HG03558 (cell line): ENCODE data around the gene LRRC72.
"Not testable (repeated sequence)": the region's sequence is repeated elsewhere in the genome, so short reads cannot be mapped to it uniquely, and the experiment has no call there.

Experiments
- ATAC-seq: cut with Tn5 transposase; IDR thresholded peaks from one replicate; pipeline ENCODE4 v1.9.1; 2021; ENCODE audit warnings: moderate number of reproducible peaks; ENCODE audit not compliant: unreplicated experiment; ENCODE audit errors: extremely low read depth

The LRRC72 gene

GRCh38 chr7:16526742-16527540 is at the start of gene LRRC72:
Gene LRRC72 (plus strand): TSS chr7:16526825. CDS start chr7:16526953, 128 bp downstream.
- no peak for ATAC-seq

GRCh38 chr7:16479161-16479560 is 47.5 kb upstream of the LRRC72 start:
- ATAC-seq = no peak

GRCh38 chr7:16479591-16479990 is 47.0 kb upstream of the LRRC72 start:
- ATAC-seq = no peak

- ATAC-seq = no peak
These were observed 42.0 kb upstream of the LRRC72 start for GRCh38 chr7:16484453-16485158.

GRCh38 chr7:16491148-16491547 is 35.5 kb upstream of the LRRC72 start:
- no peak for ATAC-seq

GRCh38 chr7:16492513-16493062 is 34.0 kb upstream of the LRRC72 start:
- ATAC-seq = no peak

GRCh38 chr7:16493266-16493665 is 33.4 kb upstream of the LRRC72 start:
- ATAC-seq = no peak

GRCh38 chr7:16494551-16494950 is 32.1 kb upstream of the LRRC72 start:
- ATAC-seq = no peak

- ATAC-seq = no peak
These were observed 31.5 kb upstream of the LRRC72 start for GRCh38 chr7:16494955-16495719.

GRCh38 chr7:16498122-16498521 is 28.5 kb upstream of the LRRC72 start:
- no peak for ATAC-seq

GRCh38 chr7:16502303-16502702 is 24.3 kb upstream of the LRRC72 start:
- no peak for ATAC-seq

- no peak for ATAC-seq
These were observed 22.6 kb upstream of the LRRC72 start for GRCh38 chr7:16504019-16504418.

GRCh38 chr7:16506422-16506821 is 20.2 kb upstream of the LRRC72 start:
- not testable (repeated sequence) for ATAC-seq

- ATAC-seq = no peak
These were observed 16.8 kb upstream of the LRRC72 start for GRCh38 chr7:16509829-16510228.

- no peak for ATAC-seq
These were observed 15.3 kb upstream of the LRRC72 start for GRCh38 chr7:16511314-16511713.

GRCh38 chr7:16512097-16512496 is 14.5 kb upstream of the LRRC72 start:
- no peak for ATAC-seq

- ATAC-seq = no peak
These were observed 12.4 kb upstream of the LRRC72 start for GRCh38 chr7:16514271-16514670.

GRCh38 chr7:16514729-16515128 is 11.9 kb upstream of the LRRC72 start:
- no peak for ATAC-seq

- no peak for ATAC-seq
These were observed 10.6 kb upstream of the LRRC72 start for GRCh38 chr7:16515785-16516685.

- not testable (repeated sequence) for ATAC-seq
These were observed 6.6 kb upstream of the LRRC72 start for GRCh38 chr7:16519985-16520384.
